ENCODE measurements around the gene LRP6.
"Not testable (repeated sequence)": the region's sequence is repeated elsewhere in the genome, so short reads cannot be mapped to it uniquely, and the experiment has no call there.

The LRP6 gene

DNA sequence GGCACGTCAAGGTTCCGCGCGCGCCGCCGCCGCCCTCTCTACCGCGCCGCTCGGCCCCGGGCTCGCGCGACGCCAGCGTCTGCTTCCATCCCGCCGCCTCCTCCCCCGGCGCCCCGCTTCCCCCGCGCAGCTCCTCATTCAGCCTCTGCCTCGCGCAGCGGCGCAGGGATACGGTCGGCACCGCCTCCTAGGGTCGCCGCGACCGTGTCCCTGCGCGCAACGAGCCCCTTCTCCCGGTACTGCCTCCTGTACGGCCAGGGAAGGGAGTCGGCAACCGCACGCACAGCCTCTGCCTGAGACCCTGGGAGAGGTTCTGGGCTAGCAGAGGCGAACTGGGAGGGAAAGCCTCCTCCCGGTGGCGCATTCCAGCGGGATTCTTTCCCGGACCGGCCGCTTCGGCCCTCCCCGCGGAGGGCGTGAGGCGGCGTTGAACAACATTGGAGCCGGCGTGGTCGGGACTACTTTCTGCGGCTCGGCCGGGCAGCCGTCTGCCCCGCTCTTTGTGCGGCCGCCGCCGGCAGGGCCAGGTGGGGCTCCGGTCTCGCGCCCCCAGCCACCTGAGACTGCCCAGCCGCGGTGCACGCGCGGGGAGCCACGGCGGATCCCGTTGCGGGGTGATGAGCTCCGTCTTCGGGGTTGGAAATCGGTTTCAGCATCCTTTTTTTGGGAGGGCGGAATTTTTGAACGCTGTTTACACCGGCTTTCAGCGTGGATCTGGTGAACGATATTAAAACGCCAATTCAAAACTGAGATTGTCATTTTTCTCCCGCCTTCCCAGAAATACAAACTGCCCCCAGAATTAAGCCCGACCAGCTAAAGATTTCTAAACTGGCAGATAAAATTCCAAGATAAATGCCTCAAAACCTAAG is at the start of gene LRP6:
Gene LRP6 (minus strand): TSS at position 172 of the 869 bp plus-strand sequence. CDS start 309 bp downstream, outside the sequence.
- peak; percentile 64 for DNase-seq (ENCODE audit: low spot score)

DNA sequence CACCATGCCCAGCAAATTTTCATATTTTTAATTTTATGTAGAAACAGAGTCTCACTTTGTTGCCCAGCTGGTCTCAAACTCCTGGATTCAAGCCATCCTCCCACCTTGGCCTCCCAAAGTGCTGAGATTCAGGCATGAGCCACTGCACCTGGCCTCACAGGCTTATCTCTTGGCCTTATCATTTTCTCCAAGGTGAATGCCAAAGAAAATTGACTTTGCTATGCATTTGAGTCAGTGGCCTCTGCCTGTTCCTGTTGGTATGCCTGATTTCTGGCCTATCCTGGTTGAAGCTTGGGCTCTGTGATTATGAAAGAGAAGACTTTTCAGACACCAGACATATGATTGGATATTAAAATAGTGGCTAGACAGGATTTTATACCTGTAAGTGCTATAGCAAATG is 49.0 kb upstream of the LRP6 start:
- no peak for DNase-seq (ENCODE audit: low spot score)

DNA sequence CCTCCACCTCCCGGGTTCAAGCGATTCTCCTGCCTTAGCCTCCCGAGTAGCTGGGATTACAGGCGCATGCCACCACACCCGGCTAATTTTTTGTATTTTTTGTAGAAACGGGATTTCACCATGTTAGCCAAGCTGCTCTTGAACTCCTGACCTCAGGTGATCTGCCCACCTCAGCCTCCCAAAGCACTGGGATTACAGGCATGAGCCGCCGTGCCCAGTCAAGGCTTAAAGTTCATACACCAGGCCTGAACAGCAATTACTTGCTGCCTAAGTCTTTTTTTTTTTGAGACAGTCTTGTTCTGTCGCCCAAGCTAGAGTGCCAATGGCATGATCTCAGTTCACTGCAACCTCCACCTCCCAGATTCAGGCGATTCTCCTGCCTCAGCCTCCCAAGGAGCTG is 43.9 kb upstream of the LRP6 start:
- not testable (repeated sequence) for DNase-seq (ENCODE audit: low spot score)

DNA sequence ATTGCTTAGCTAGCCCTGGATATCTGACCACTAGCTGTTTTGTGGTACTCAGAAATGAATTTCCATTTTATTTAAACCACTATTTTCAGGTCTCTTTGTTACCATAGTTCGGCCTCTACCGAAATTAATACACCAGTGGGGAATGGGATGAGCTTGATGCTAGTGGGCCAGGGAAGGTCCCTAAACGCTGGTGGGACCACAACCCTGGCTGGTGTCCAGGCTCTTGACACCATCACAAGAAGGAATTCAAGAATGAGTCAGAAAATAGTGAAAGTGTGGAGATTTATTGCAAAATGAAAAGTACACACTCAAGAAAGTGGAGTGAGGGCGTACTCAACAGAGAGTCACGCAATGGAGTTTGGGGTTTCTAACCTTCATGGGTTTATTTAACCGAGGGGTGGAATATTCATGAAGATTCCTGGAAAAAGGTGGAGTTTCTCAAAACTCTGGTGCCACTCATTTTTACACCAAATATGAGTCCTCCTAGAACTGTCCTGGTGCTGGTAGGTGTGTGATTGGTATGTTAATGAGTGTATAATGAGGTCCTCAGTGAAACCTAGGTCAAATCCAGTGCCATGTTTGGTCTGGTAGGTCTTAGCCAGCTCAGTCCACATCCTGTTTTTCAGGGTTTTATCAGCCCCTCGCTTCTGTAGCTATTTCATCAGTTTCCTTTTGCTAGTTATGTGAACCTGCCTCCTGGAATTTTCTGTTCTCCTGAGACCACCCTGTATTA is 38.9 kb upstream of the LRP6 start:
- DNase-seq (ENCODE audit: low spot score) = no peak

DNA sequence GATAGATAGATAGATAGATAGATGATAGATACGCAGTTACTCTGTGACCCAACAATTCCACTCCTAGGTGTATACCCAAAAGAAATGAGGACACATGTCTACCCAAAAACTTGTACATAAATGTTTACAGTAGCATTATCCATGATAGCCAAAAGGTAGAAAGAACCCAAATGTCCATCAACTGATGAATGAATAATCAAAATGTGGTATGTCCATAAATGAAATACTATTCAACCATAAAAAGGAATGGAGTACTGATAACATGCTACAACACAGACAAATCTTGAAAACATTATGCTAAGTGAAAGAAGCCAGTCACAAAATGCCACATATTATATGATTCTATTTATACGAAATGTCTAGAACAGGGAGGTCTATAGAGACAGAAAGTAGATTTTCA is 36.1 kb upstream of the LRP6 start:
- DNase-seq (ENCODE audit: low spot score) = no peak

DNA sequence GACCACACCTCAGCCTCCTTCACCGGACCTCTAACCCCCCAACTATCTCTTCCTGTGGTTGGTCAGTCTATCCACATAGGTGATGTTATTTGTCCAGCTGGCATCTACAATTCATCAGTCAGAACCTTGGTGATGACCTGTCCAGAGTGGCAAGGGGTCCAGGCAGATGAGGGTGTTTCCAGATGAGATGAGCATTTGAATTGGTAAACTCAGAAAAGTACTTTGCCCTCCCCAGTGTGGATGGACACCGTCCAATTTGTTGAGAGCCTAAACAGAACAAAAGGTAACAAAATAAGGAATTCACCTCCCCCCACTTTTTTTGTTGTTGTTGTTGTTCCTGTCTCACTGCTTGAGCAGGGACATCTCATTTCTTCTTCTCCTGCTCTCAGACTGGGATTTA is 34.3 kb upstream of the LRP6 start:
- no peak for DNase-seq (ENCODE audit: low spot score)

DNA sequence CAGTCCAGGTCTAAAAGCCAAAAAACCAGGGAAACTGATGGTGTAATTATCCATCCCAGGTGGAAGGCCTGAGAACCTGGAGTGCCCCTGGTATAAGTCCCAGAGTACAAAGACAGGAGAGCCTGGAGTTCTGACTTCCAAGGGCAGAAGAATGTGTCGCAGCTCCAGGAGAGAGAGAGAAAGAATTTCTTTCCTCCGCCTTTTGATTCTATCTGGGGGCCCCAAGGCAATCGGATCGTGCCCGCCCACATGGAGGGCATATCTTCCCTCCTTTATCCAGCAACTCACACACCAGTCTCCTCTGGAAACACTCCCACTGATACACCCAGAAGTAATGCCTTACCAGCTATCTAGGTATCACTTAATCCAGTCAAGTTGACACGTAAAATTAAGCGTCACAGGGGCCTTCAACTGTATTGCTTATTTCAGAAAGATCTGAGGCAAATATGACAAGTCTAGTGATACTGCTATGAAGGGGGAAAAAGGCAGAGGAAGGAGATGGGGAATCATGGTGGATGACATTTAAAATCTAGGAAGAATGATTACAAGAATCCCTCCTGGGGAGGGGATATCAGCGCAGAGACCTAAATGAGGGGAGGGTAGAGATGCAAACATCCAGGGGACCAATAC is 30.5 kb upstream of the LRP6 start:
- no peak for DNase-seq (ENCODE audit: low spot score)

DNA sequence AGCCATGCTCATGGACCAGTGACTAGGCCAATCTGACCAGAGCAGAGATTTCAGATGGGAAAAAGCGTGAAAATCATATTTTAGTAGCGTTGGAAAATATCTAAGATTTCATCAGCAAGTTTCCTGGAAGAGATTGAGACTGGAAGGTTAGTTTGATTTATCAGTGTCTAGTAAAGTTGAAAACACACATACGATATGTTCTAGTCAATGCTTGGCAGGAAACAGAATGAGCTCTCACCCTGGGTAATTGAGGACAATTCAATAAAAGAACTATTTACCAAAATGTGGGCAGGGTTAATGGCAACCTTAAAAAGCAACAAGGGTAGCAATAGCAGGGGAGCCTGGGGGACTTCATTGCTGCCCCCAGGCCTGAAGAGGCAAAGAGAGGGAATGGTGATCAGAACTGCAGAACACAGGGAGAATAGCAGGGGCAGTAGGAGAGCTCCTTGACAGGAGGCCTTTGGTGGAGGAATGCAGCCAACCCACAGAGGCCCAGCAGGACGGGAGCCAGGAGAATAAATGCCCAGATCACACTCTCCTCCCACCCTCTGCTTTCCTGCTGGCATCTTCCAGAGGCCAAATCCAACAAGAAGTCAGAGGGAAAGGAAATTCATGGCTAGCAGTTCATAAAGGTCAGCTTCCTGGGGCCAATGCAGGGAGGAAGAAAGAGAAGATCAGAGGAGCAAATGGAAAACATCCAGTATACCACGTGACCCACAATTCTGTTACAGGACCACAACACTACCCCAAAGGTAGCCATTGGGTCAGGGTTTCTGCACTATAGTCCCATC is 27.6 kb upstream of the LRP6 start:
- no peak for DNase-seq (ENCODE audit: low spot score)

DNA sequence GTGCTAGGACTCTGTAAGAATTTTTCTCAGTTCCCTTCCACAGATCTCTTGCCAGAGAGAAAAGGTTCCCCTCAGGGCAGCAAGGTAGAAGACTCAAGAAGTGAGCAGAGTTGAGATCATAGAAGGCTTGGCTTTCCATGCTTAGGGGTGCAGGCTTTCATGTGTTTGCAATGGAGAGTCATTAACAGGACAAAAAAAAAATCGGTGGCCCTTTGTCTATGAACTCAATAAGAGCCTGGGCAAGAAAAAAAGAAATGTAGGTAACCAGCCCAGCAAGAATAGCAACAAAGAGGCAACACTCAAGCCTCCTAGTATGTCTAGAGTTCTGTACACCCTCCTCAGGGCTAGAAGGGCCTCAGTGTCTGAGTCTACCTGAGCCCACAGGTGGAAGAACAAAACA is 23.4 kb upstream of the LRP6 start:
- no peak for DNase-seq (ENCODE audit: low spot score)

DNA sequence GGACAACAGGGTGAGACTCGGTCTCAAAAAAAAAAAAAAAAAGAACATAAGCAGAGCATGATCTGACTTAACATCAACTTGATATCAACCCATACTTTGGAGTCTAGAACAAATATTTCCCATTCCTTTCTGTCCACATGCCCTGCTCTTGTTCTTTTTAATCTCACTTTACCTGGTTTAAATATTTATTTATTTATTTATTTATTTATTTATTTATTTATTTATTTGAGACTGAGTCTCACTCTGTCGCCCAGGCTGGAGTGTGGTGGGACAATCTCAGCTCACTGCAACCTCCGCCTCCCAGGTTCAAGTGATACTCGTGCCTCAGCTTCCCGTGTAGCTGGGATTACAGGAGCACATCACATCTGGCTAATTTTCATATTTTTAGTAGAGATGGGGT is 19.6 kb upstream of the LRP6 start:
- DNase-seq (ENCODE audit: low spot score) = no peak

DNA sequence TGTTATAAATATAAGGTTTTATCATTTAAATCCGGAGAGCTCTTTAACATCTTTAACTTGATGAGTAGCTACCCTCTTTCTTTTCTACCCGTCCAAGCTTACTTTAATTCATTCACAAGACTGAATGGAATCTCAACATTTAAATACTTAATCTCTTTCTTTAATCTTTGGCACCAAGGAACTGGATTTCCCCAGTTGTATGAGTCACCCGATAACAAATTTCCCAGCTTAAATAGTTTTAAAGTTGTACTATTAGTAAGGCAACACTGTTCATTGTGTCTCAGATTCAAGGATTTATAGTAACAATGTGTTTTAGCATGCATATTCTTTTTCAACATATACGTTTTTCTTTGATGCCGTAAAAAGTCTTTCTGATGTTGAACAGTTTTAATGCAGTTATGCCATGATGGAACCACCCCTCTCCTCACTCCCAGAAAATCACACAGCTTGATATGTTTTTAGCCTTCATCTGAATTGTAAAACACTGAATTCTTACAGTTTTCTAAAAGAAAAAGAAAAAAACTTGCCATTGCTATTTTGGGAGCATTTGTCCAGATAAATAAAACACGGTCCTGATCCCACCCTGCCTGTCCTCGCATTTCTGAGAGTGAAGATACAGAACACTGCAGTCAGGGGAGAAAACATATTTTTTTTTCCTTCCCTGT is 16.0 kb upstream of the LRP6 start:
- DNase-seq (ENCODE audit: low spot score) = no peak

DNA sequence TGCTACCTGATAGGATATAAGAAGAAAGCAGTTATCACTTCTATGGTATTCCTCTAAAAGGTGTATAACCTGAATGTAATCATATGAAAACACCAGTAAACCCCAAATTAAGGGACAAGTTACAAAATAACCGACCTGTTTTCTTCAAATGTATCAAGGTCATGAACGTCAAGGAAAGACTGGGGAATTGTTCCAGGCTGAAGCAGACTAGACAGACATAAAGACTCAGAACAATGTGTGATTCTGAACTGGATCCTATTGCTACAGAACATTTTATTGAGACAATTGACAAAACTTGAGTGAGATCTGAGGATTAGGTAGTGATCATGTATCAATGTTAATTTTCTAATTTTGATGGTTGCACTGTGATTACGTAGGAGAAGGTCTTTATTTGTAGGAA is 15.4 kb upstream of the LRP6 start:
- no peak for DNase-seq (ENCODE audit: low spot score)

DNA sequence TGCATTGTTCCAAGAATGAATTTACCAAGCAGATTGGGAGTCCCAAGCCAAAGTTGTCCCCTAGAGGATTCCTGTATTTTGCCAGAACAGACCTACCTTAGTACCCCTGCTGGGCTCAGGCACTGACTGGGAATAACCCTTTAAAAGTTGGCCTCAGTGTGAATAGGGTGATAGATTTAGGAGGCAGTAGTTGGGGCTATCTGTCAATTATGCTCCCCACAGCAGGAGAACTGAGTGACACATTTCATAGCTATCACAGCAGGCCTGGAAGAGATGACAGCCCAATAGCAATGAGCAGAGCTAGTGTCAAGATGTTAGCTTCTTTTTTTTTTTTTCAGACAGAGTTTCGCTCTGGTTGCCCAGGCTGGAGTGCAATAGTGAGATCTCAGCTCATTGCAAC is 14.3 kb upstream of the LRP6 start:
- DNase-seq (ENCODE audit: low spot score) = no peak

DNA sequence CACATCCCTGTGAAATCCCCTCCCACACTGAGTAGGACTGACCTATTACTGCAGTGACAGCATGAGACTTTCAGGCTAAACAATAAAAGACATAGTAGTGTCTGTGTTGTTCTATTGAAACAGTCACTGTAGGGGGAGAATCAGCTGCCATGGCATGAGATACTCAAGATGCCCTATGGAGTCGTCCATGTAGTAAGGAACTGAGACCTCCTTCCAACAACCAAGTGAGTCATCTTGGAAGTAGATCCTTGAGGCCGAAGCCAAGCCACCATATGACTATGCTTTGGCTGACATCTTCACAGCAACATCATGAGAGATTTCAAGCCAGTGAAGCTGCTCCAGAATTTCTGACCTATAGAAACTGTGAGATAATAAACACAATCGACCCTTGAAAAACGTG is 12.1 kb upstream of the LRP6 start:
- no peak for DNase-seq (ENCODE audit: low spot score)

DNA sequence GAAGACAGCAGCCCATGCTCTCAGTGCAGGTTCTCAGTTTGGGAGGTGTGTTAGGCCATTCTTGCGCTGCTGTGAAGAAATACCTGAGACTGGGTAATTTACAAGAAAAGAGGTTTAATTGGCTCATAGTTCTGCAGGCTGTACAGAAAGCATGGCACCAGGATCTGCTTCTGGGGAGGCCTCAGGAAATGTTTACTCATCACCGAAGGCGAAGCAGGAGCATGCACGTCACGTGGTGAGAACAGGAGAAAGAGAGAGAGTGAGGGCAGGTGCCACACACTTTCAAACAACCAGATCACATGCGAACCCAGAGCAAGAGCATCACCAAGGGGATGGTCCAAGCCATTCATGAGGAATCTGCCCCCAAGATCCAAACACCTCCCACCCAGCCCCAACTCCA is 9.0 kb upstream of the LRP6 start:
- no peak for DNase-seq (ENCODE audit: low spot score)

DNA sequence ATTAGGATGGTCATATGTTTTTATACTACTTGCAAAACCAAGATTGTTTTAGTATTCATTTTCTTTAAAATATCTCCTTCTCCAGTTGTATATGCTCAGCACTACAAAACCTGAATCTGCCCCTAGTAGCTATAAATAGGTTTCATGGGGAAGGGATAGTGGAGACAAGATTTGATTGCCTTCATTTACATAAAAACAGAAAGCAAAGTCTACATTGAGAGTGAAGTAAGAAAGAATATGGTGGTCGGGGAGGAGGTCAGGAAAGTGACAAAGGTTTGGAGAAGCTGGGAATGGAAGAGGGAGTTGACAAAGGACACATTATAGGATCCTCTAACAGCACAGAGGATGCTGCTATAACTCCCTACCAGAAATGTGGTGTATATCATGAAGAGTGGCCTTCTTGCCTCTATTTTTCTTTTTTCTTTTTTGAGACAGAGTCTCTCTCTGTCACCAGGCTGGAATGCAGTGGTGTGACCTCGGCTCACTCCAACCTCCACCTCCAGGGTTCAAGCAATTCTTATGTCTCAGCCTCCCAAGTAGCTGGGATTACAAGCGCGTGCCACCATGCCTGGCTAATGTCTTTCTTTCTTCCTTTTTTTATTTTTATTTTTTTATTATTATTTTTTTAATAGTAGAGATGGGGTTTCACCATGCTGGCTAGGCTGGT is 6.6 kb upstream of the LRP6 start:
- DNase-seq (ENCODE audit: low spot score) = no peak

DNA sequence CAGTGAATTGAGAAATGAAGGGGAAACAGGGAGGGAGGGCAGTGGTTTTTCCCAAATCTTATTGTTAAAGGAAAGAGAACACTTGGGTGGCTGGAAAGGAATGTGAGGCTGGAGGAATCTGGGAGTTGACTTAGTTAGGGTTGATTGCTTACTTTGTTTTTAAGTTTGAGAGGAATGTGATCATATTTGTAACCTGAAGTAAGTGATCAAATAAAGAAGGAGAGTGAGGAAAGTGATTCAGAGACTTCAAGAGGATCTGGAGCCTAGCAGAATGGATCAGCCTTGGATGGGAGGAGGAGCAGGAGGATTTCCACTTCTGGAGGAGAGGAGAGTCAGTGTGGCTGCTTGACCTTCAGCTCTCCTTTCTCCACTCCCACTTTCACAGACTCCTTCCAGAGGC is 6.0 kb upstream of the LRP6 start:
- no peak for DNase-seq (ENCODE audit: low spot score)

DNA sequence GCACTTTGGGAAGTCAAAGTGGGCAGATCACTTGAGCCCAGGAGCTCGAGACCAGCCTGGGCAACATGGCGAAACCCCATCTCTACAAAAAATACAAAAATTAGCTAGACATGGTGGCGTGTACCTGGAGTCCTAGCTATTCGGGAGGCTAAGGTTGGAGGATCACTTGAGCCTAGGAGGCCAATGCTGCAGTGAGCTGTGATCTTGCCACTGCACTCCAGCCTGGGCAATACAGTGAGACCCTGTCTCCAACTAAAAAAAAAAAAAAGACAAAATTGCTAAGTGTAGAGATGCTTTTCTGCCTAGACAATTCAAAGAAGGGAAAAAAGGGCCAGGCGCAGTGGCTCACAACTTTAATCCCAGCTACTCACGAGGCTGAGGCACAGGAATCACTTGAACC is 3.4 kb upstream of the LRP6 start:
- DNase-seq (ENCODE audit: low spot score) = no peak

DNA sequence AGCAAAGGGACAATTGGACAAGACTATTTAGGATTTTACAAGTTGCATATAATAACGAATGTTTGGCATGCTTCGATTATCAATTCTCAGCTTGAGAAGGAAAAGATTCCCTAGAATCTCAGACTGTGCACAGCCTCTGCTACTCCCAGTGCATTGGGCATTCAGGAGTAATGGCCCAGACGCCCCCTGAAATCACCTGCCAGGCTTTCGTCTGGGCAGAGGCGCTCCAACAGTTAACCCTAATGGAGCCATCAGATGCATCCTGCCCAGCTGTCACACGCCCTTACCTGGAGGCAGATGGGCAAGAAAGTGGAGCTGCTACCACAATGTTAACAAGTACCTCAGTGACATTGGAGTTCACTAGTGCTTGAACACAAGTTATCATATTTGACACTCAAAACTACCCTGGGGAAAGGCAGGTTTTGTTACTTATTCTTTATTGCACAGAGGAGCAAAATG is 927 bp upstream of the LRP6 start:
- DNase-seq (ENCODE audit: low spot score) = no peak

DNA sequence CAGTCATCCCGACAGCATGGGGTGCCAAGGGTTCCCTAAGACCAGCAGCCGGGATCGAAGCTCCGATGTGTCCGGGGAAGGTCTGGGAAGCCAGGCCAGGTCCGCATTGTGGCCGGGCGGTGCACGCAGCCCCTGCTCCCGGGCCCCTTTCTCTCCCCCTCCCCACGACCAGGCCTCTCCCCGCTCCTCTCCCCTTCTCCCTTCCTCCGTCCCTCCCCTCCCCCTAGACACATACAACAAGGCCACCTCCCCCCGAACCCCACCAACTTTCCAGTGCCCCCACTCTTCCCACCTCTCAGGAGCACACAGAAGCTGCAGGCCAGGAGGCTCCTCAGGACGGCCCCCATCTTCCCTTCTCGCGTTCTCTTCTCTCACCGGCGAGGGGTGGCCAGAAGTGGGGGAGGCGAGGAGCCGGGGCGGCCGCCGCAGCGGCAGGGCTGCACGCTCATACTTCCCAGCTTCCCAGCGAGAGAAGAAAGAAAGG is 413 bp downstream of the LRP6 start:
- no peak for DNase-seq (ENCODE audit: low spot score)
